HFF-Myc (cell line): ENCODE data around the gene CA10.

Experiments used
- DNase-seq: peaks from one replicate; pipeline ENCODE4 v3.0.0-alpha.2; 2011; ENCODE audit warnings: low read depth; ENCODE audit errors: extremely low read depth
- H3K4me3 ChIP-seq: replicated peaks from 2 replicates; pipeline ENCODE4 v1.5.1; 2011; ENCODE audit warnings: low read depth, mild to moderate bottlenecking, control low read depth, low read length
- TF ChIP-seq, protein P1 (sequence below): IDR thresholded peaks from 2 replicates; pipeline ENCODE4 v1.5.1; 2012; ENCODE audit warnings: mild to moderate bottlenecking, low read depth, low read length, control low read depth; ENCODE audit errors: missing control alignments

The CA10 gene

DNA sequence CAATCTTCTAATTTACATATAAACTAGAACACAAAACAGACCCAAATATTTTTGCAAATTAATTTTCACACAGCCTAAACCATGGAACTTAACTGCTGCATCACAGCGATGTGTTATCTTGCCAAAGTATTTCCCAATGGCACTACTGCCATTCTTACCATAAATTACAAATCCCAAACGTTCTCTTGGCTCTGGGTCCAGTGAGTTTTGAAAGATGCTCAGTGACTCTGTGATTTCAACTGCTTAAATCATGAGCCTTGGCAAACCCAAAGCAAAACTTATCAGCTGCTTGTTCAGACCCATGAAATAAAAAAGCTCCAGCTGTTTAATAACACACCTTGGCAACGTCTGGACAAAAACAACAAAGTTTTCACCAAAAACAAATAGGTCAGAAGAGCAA is 223.0 kb downstream of the CA10 start:
- no peak for DNase-seq
- TF ChIP-seq, protein P1, sequence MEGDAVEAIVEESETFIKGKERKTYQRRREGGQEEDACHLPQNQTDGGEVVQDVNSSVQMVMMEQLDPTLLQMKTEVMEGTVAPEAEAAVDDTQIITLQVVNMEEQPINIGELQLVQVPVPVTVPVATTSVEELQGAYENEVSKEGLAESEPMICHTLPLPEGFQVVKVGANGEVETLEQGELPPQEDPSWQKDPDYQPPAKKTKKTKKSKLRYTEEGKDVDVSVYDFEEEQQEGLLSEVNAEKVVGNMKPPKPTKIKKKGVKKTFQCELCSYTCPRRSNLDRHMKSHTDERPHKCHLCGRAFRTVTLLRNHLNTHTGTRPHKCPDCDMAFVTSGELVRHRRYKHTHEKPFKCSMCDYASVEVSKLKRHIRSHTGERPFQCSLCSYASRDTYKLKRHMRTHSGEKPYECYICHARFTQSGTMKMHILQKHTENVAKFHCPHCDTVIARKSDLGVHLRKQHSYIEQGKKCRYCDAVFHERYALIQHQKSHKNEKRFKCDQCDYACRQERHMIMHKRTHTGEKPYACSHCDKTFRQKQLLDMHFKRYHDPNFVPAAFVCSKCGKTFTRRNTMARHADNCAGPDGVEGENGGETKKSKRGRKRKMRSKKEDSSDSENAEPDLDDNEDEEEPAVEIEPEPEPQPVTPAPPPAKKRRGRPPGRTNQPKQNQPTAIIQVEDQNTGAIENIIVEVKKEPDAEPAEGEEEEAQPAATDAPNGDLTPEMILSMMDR, result no peak
- no peak overlapping the region for H3K4me3 ChIP-seq

DNA sequence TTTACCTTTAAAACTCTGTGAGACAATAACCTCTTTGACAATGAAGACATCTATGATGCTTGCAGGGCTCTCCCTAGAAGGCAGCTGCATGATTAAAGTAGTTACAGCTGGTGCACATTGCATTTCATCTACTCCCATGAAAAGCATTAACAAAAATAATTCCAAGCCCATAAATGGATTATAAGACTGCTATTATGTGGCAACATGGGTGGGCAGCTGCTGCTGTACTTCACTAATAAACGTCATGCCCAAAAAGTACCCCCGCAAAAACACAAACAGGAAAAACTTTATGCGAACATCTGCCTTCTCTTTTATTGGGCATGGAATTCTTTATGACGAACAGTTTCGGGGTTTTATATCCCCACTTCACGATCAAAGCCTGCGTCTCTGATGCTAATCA is 224.9 kb downstream of the CA10 start:
- DNase-seq, result no peak
- H3K4me3 ChIP-seq, result no peak overlapping the region
- TF ChIP-seq, protein P1, result no peak

DNA sequence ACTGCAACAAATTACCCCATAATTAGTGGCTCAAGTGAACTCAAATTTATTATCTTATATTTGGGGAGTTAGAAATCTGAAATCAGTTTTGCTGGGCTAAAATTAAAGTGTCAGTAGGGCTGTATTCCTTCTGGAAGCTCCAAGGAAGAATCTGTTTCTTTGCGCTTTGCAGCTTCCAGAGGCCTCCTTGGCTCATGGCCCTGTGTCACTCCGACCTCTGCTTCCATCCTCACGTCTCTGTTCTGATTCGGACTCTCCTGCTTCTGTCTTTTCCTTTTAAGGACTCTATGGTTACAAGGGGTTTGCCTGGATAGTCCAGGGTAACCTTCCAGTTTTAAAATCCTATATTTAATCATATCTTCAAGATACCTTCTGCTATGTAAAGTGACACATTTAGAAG is 232.1 kb downstream of the CA10 start:
- no peak overlapping the region for H3K4me3 ChIP-seq
- TF ChIP-seq, protein P1, result no peak
- DNase-seq, result no peak

DNA sequence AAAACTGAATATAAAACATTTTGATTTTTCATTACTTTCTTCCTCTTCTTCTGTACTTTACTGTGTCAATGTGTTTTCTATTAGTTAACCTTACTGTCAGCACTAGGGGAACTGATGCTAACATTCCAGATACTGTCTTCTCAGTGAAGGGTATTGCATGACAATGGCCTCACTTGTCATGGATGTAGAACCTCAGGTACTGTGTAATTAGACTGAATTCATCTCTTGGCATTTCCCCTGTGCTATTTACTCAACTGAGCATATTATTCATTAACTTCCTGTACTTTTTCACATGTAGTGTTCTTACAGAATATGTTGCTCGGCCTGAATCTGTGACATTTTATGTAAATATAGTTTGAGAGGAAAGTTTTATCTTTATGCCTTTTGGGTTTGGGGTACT is 237.0 kb downstream of the CA10 start:
- TF ChIP-seq, protein P1, result no peak
- no peak for DNase-seq
- no peak overlapping the region for H3K4me3 ChIP-seq

DNA sequence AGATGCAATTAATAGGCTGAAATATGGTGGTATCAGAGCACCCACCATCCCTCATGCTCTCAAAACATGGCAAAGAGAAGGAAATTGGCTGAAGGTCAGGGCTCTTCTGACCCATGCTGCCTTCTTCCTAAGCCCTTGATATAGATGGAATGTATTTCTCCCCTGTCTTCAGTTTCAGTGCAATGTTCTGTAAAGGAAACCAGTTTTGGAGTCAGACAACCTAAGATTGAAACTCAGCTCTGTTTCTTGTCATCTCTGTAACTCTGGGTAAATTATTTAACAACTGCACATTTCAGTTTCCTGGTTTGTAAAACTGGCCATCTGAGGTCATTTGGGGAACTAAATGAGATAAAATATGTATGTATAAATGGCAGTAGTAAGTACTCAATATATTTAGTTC is 243.9 kb downstream of the CA10 start:
- TF ChIP-seq, protein P1, result no peak
- DNase-seq, result no peak
- no peak overlapping the region for H3K4me3 ChIP-seq

DNA sequence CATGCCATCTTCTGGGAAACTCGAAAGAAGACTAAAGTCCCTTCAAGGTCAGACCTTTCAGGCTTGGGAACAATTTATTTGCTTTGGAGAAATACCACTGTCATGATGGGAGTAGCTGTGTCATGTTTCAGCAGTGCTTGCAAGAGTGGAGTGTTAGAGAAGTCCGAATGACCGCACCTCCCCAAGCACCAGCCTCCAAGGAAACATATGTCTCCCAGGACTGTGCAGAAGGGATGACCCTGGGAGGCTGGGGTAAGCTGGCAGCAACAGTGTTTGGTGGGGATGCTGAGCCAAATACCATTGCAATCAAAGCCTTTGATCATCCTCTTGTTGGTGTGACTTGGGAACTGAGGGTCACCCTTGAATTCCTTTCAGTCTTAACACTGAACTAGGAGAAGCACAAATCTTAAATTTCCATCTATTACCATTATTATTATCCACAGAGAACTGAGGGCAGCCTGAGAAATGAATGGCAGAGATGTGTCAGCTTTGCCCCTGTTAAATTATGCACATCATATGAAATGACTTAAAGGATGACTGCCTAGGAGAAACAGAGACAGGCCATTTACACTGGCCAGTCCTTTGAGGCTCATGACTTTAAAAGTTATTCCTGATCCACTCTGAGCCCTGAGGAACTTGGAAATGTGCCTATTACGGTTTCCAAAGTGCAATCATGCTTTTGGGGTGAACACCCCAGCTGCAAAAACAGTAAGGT is 244.9 kb downstream of the CA10 start:
- TF ChIP-seq, protein P1, result no peak
- DNase-seq, result no peak
- no peak overlapping the region for H3K4me3 ChIP-seq

DNA sequence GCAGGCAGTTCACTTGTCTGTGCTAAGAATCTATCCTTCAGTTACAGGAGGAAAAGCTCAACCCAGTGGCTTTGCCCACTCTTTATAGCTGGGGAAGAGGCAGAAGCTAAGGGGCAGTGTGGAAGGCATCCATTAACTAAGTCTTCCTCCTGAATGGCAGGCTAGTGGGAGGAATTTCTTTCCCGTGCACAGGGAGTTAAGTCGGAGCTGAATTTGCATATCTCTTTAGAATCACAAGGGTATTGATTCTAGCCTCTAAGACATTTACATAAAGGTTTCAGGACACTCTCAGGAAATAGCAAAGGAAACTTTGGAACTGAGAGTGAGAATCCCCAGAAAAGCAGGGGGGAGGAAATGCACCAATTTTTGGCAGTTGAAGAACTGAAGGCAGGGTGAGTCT is 245.6 kb downstream of the CA10 start:
- DNase-seq, result no peak
- H3K4me3 ChIP-seq, result no peak overlapping the region
- TF ChIP-seq, protein P1, result no peak
